GM12865 (cell line): ENCODE results near the gene USP31.

Source experiments
- DNase-seq: peaks from one replicate; pipeline ENCODE4 v3.0.0; 2010; ENCODE audit warnings: low read depth
- H3K4me3 ChIP-seq: 2 replicates; pipeline ENCODE4 v1.5.1; 2011; ENCODE audit warnings: mild to moderate bottlenecking, low read depth, low read length, control low read depth
- CTCF ChIP-seq: IDR thresholded peaks from 2 replicates; pipeline ENCODE4 v1.5.1; 2011; ENCODE audit warnings: low read length, control low read depth, low read depth, inconsistent platforms; ENCODE audit not compliant: insufficient read depth; ENCODE audit errors: missing control alignments

USP31 gene

GRCh38 chr16:23128056-23128455, 21.2 kb downstream of the USP31 start:
- TF ChIP-seq CTCF: no peak
- DNase-seq: no peak

DNA sequence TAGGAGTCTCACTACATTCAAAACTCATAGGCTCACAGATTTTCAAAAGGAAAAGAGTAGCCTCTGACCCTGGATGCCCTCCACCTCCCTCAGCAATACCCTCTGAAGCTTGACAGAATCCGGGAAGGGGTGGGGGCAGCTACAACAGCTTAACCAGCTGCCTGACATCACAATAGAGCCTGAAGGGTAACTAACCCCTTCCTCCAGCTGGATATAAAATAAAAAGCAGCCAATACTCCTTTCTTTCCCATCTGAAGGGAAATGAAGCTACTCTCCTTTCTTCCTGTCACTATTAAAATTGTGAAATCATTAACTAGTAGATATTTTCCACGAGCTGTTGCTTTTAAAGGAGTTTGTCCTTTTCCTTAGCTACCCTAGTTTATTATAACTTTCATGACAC, 24.0 kb downstream of the USP31 start:
- TF ChIP-seq CTCF: no peak
- DNase-seq: no peak
- no peak overlapping the region for H3K4me3 ChIP-seq

More at GRCh38 chr16:23128056-23128455, 21.2 kb downstream of the USP31 start:
- no peak overlapping the region for H3K4me3 ChIP-seq

- no peak overlapping the region for H3K4me3 ChIP-seq
- DNase-seq: no peak
- no peak for TF ChIP-seq CTCF
Measured at GRCh38 chr16:23124315-23124714, 24.9 kb downstream of the USP31 start.

DNA sequence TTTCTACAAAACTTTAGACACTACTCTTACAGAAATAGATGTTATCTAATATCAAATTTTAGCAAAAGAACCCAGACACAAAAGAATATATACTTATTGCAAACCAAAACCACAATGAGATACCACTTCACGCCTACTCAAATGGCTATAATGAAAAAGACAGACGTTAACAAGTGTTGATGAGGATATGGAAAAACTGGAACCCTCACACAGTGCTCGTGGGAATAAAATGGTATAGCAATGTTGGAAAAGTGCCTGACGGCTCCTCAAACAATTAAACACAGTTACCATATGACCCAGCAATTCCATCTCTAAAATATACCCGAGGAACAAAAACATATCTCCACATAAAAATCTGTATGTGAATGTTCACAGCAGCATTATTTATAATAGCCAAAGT, 27.1 kb downstream of the USP31 start:
- no peak for TF ChIP-seq CTCF
- DNase-seq: no peak

DNA sequence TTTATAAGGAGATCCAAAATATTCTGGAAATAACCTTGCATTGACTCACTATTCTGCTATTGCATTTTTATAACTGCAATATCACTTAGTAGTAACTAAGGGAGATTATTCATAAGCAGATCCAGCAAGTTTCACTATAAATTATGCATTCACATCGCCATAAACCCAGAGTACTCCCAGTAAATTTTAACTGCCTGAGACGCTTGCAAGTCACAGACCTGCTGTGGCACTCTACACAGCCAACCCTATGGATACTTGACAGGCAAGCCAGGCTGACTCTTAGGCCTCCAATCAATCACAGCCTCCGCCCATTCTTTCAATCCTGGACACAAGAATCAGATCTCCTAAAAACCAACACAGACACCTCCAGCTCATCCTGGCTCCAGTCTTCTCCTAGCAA, 28.2 kb downstream of the USP31 start:
- TF ChIP-seq CTCF: no peak
- DNase-seq: no peak

More for the DNA sequence above, 27.1 kb downstream of the USP31 start:
- no peak overlapping the region for H3K4me3 ChIP-seq

DNA sequence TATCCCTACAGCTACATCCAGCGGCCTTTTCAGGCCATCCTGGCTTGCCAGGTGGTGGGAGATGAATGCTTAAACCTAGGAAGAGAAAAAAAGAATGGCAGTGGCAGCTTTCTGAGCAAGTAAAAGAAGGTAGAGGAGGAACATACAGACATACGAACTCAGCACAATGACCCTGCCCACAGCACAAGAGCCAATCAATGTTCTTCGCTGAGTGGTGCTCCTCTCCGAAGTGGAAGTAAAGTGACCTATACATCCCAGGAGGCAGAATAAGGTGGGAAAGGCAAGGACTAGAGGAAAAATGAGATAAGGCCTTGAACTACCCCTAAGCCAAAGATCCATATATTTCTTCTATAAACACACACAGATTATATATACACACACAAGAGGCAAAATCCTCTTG, 28.7 kb downstream of the USP31 start:
- H3K4me3 ChIP-seq: no peak overlapping the region
- no peak for DNase-seq
- no peak for TF ChIP-seq CTCF

More for the DNA sequence above, 28.2 kb downstream of the USP31 start:
- no peak overlapping the region for H3K4me3 ChIP-seq

DNA sequence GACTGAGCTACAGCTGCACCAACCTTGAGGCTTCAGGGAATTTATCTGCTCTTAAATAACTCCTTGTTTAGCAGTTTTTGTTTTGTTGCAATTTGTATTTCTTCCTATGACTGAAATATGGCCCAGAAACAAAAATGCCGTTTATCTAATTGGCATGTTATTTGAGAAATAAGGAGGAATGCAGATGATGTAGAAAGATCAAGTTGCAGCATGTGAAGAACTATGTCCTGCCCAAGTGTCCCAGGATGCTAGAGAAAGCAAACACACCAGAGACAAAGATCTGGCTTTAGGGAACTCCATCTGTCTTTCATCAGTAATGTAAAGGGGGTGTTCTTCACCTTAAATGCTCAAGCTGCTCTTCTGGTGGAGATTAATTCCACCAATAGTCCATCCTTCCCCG, 29.7 kb downstream of the USP31 start:
- H3K4me3 ChIP-seq: no peak overlapping the region
- TF ChIP-seq CTCF: no peak
- no peak for DNase-seq
